Cardiac muscle cell (in vitro differentiated cells and primary cell): ENCODE measurements around the gene CTNND2. TPM values are rescaled to one million over a fixed set of nuclear protein-coding genes. Genes with fewer than 3 reads are reported as not detected.
A peak's percentile ranks its signal among the peaks of the same experiment; 100 is the strongest.

ENCODE experiments used
- DNase-seq, 2 donors: peaks; one replicate each; pipeline versions ENCODE4 v3.0.0 to v3.0.0-alpha.2; 2010 to 2017; ENCODE audit warnings: low read depth in 1 of 2, low spot score in 1 of 2
- H3K27ac ChIP-seq: fragments of 200-600 bp; sonication (generic); 2 replicates; pipeline ENCODE4 v1.5.1; 2016
- H3K27me3 ChIP-seq: fragments of 200-600 bp; sonication (generic); 2 replicates; pipeline ENCODE4 v1.6.0; 2016; ENCODE audit warnings: control low read depth
- H3K36me3 ChIP-seq: fragments of 200-600 bp; sonication (generic); 2 replicates; pipeline ENCODE4 v1.5.1; 2016; ENCODE audit warnings: control low read depth
- H3K4me1 ChIP-seq: fragments of 200-600 bp; sonication (generic); 2 replicates; pipeline ENCODE4 v1.8.1; 2017; ENCODE audit warnings: low read depth, mild to moderate bottlenecking, mixed run types
- H3K4me3 ChIP-seq: fragments of 200-600 bp; sonication (generic); 2 replicates; pipeline ENCODE4 v1.5.1; 2016; ENCODE audit warnings: mild to moderate bottlenecking
- H3K9me3 ChIP-seq: fragments of 200-600 bp; sonication (generic); 2 replicates; pipeline ENCODE4 v1.5.1; 2017; ENCODE audit warnings: low read depth, mild to moderate bottlenecking, control low read depth
- polyA plus RNA-seq: library from polyadenylated mRNA; unstranded; fragments of >200 nt; fragmentation: Nextera tagmentation; extraction: Ambion mirVana; gene quantifications from 2 replicates; pipeline ENCODE4 v1.2.1, GENCODE V29; 2016
- total RNA-seq: library from RNA; depleted of rRNA; stranded (reverse); fragments of >200 nt; gene quantifications from 2 replicates; pipeline ENCODE4 v1.2.3, GENCODE V29; 2016
- TF ChIP-seq, protein P1 (sequence below): IDR thresholded peaks from 2 replicates; pipeline ENCODE4 v1.5.1; 2012; ENCODE audit warnings: low read depth, mild to moderate bottlenecking, low read length

The CTNND2 gene
- total and polyA plus RNA-seq, 2 experiments from 2014 or later = 11.0 to 12.7 TPM

DNA sequence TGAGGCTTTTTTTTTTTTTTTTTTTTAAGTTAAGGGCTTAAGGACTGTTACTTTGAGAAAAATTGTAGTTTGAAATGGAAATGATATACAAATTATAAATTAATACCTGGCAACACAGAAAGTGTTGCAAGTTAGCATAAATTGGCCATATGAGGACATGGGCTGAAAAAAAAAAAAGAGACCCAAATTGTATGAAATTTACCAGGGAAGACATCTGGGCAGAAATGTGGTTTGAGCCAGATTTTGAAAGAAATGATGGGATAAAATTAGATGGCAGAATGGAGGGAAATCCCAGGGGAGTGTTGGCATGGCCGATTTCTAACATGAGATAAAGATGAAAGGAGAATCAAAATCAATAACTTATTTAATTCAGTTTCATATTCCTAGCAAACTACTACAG, 472.1 kb downstream of the CTNND2 start:
- Histone ChIP-seq H3K4me1 (peaks cover 4% of the 10 kb centered on the region), H3K36me3 (no peaks in the 10 kb centered on the region), H3K4me3 (no peak overlapping the region), H3K27ac (no peak overlapping the region), H3K27me3 (no peaks in the 10 kb centered on the region), H3K9me3 (no peaks in the 10 kb centered on the region)
- DNase-seq = no peak
- TF ChIP-seq, protein P1, sequence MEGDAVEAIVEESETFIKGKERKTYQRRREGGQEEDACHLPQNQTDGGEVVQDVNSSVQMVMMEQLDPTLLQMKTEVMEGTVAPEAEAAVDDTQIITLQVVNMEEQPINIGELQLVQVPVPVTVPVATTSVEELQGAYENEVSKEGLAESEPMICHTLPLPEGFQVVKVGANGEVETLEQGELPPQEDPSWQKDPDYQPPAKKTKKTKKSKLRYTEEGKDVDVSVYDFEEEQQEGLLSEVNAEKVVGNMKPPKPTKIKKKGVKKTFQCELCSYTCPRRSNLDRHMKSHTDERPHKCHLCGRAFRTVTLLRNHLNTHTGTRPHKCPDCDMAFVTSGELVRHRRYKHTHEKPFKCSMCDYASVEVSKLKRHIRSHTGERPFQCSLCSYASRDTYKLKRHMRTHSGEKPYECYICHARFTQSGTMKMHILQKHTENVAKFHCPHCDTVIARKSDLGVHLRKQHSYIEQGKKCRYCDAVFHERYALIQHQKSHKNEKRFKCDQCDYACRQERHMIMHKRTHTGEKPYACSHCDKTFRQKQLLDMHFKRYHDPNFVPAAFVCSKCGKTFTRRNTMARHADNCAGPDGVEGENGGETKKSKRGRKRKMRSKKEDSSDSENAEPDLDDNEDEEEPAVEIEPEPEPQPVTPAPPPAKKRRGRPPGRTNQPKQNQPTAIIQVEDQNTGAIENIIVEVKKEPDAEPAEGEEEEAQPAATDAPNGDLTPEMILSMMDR = no peak

DNA sequence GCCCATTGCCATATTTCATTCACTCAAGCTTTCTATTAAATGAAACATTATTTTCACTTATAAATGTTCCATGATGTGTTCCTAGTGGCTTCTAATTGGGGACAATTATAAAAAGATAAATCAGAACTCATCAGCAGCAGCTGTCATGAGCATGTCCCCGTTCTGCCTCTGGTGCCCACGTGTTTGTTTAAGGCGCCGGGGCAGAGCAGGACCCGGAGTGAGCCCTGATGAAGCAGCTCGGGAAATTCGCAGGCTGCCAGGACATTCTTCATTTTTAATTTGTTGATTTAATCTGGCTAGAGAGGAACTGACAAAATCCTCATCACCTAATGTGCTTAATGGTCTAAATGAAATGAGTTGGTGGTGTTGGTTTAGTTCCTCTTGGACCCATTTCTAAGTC, 475.0 kb downstream of the CTNND2 start:
- Histone ChIP-seq H3K4me1 (peaks cover 4% of the 10 kb centered on the region), H3K27ac (no peak overlapping the region), H3K9me3 (no peaks in the 10 kb centered on the region), H3K36me3 (no peaks in the 10 kb centered on the region), H3K27me3 (no peaks in the 10 kb centered on the region), H3K4me3 (no peak overlapping the region)
- DNase-seq = no peak
- TF ChIP-seq, protein P1 = no peak

DNA sequence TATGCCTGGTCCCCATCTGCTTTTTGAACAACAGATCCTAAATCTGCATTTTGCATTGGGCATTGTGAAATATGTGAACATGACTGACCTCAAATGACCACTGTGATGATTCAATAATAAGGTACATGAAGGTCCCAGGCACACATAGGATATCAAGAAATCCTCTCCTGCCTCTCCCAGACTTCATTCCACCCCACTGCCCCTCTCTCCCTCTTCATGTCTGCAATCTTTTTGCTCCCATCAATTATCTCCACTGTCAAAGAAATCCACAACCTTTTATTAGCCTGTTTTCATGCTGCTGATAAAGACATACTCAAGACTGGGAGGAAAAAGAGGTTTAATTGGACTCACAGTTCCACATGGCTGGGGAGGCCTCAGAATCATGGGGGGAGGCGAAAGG, 476.7 kb downstream of the CTNND2 start:
- Histone ChIP-seq H3K9me3 (no peaks in the 10 kb centered on the region), H3K4me1 (peaks cover 4% of the 10 kb centered on the region), H3K27me3 (no peaks in the 10 kb centered on the region), H3K36me3 (no peaks in the 10 kb centered on the region), H3K27ac (no peak overlapping the region), H3K4me3 (no peak overlapping the region)
- DNase-seq = no peak
- TF ChIP-seq, protein P1 = no peak

DNA sequence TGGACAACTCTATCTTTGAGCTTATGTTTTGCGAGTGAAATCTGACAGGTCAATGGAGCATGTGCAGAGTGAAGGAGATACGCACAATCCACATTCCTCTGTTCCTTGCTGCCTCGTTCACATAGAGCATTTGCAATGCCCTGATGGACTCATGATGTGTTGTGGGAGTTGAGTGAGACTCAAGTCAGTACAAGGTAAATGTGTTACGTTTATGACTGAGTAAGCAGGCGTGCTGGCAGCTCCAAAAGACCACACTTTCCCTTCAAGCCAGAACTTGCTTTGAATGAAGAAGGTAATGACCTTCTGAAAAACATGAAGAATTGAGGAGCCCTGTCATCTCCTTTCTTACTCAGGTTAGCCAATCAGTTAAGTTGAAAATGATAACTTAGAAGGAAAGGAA, 477.8 kb downstream of the CTNND2 start:
- no peak overlapping the region for H3K4me3 ChIP-seq
- H3K36me3 ChIP-seq = no peaks in the 10 kb centered on the region
- H3K4me1 ChIP-seq = peaks cover 4% of the 10 kb centered on the region
- no peaks in the 10 kb centered on the region for H3K27me3 ChIP-seq
- TF ChIP-seq, protein P1 = no peak
- no peaks in the 10 kb centered on the region for H3K9me3 ChIP-seq
- no peak overlapping the region for H3K27ac ChIP-seq
- peak in 1 of 2 donors; percentile 13 for DNase-seq

DNA sequence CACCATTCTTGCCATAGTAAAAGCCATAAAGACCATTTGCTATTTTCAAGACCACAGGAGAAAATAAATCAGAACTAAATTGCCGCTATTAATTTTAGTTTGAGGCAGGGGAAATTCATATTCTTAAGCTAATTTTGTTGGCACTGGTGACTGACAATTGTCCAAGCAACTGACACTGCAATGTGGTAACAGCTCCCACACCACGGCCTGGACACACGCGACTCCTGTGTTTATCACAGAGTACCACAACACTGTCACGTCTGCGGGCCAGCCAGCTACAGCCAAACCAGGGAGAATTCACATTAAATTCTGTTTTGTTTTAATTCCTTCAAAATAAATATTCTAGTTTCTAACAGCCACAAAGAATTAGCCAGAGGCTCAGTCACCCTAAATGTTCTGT, 481.9 kb downstream of the CTNND2 start:
- no peak for DNase-seq
- Histone ChIP-seq H3K4me3 (no peak overlapping the region), H3K27ac (no peak overlapping the region), H3K36me3 (no peaks in the 10 kb centered on the region), H3K9me3 (no peaks in the 10 kb centered on the region), H3K27me3 (no peaks in the 10 kb centered on the region), H3K4me1 (no peaks in the 10 kb centered on the region)
- TF ChIP-seq, protein P1 = no peak

DNA sequence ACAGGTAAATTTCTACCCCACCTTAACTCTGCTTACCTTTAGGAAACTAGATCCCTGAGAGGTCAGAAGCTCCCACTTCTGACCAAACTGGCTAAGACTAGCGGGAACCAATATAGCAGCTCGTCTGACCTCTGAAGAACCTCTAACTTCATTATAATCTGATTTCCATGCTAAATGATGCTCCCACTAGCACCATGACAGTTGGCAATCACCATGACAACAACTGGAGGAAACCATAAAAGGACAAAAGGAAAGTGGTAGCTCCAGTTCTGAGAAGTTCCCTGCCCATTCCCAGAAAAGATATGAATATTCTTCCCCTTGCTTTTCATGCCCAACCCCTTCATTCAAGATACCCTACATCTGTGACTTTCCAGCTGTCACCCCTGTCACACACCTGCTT, 483.3 kb downstream of the CTNND2 start:
- DNase-seq = no peak
- Histone ChIP-seq H3K4me3 (no peak overlapping the region), H3K4me1 (no peaks in the 10 kb centered on the region), H3K9me3 (no peaks in the 10 kb centered on the region), H3K27me3 (no peaks in the 10 kb centered on the region), H3K36me3 (no peaks in the 10 kb centered on the region), H3K27ac (no peak overlapping the region)
- TF ChIP-seq, protein P1 = no peak
